H1 (cell line): ENCODE results near the gene HM13. TPM values are rescaled to one million over a fixed set of nuclear protein-coding genes. Genes with fewer than 3 reads are reported as not detected.
A peak's percentile ranks its signal among the peaks of the same experiment; 100 is the strongest.

Experiments used
- CTCF ChIA-PET: fragments of 300-600 bp; sonication (Branson Sonifier 250); formaldehyde crosslinking; loops from one replicate; lab custom pipeline; 2021; ENCODE audit not compliant: partially characterized antibody; lab: Charles Lee
- POLR2A ChIA-PET: fragments of 300-600 bp; sonication (Branson Sonifier 250); formaldehyde crosslinking; loops from one replicate; lab custom pipeline; 2021; ENCODE audit warnings: inconsistent platforms; ENCODE audit not compliant: partially characterized antibody; lab: Charles Lee
- DNase-seq, 2 experiments: peaks; one replicate each; pipeline versions ENCODE4 v3.0.0 to v3.0.0-alpha.2; 2010 to 2022; ENCODE audit warnings: low spot score in 2 of 2, low read depth in 1 of 2, mixed read lengths in 1 of 2
- FAIRE-seq: peaks from 2 replicates; lab custom pipeline; 2011; peaks lifted over from hg19 to GRCh38; lab: Jason Lieb, UNC
- H2AFZ ChIP-seq: 2 replicates; pipeline ENCODE4 v1.8.1; 2012; ENCODE audit warnings: low read length, inconsistent platforms
- H2AK5ac ChIP-seq: 2 replicates; pipeline ENCODE4 v1.6.1; 2013; ENCODE audit warnings: low read depth, low read length
- H2BK120ac ChIP-seq: replicated peaks from 2 replicates; pipeline ENCODE3; 2013; ENCODE audit warnings: low read depth, low read length, inconsistent platforms
- H2BK12ac ChIP-seq: 2 replicates; pipeline ENCODE4 v1.6.1; 2013; ENCODE audit warnings: low read depth, low read length
- H2BK15ac ChIP-seq: 2 replicates; pipeline ENCODE4 v1.6.1; 2013; ENCODE audit warnings: low read length
- H2BK20ac ChIP-seq: 2 replicates; pipeline ENCODE4 v1.6.1; 2013; ENCODE audit warnings: low read length
- H2BK5ac ChIP-seq: 2 replicates; pipeline ENCODE4 v1.6.1; 2013; ENCODE audit warnings: low read depth, low read length
- H3K14ac ChIP-seq: 2 replicates; pipeline ENCODE4 v1.6.1; 2013; ENCODE audit warnings: inconsistent platforms; ENCODE audit not compliant: insufficient read length
- H3K18ac ChIP-seq: 2 replicates; pipeline ENCODE4 v1.6.1; 2013; ENCODE audit warnings: low read length; ENCODE audit errors: extremely low read depth
- H3K23ac ChIP-seq: 2 replicates; pipeline ENCODE4 v1.6.1; 2013; ENCODE audit warnings: inconsistent platforms; ENCODE audit not compliant: insufficient read length
- H3K23me2 ChIP-seq: 2 replicates; pipeline ENCODE4 v1.6.1; 2013; ENCODE audit warnings: low read depth, low read length
- H3K27ac ChIP-seq: 2 replicates; pipeline ENCODE4 v1.6.1; 2011; ENCODE audit warnings: low read depth, low read length, inconsistent platforms
- H3K27me3 ChIP-seq, 4 experiments: replicated peaks in 1 of 4; 1 replicate in 1 of 4; 2 replicates in 3 of 4; pipeline versions ENCODE4 v1.6.1 to v1.8.1; 2011 to 2013; ENCODE audit warnings: low read length in 3 of 4, mild to moderate bottlenecking in 3 of 4, inconsistent platforms in 2 of 4, mixed read lengths in 2 of 4, moderate library complexity in 1 of 4; ENCODE audit not compliant: control insufficient read depth in 3 of 4, insufficient read depth in 3 of 4; ENCODE audit errors: extremely low read depth in 1 of 4
- H3K36me3 ChIP-seq, 4 experiments: 2 replicates each; pipeline versions ENCODE4 v1.6.1 to v1.8.1; 2011 to 2013; ENCODE audit warnings: mild to moderate bottlenecking in 4 of 4, low read length in 3 of 4, moderate library complexity in 2 of 4, control low read depth in 1 of 4, inconsistent platforms in 1 of 4; ENCODE audit not compliant: insufficient read depth in 4 of 4, control insufficient read depth in 2 of 4
- H3K4ac ChIP-seq: replicated peaks from 2 replicates; pipeline ENCODE3; 2013; ENCODE audit warnings: low read length, low read depth, mixed read lengths, inconsistent platforms; ENCODE audit not compliant: insufficient read length
- H3K4me1 ChIP-seq, 4 experiments: replicated peaks in 1 of 4; 1 replicate in 1 of 4; 2 replicates in 3 of 4; pipeline versions ENCODE4 v1.6.1 to v1.8.1; 2011 to 2013; ENCODE audit warnings: low read length in 3 of 4, inconsistent platforms in 2 of 4, mixed read lengths in 1 of 4; ENCODE audit not compliant: insufficient read depth in 4 of 4, control insufficient read depth in 3 of 4
- H3K4me2 ChIP-seq, 2 experiments: 2 replicates each; pipeline versions ENCODE4 v1.6.1 to v1.8.1; 2011 to 2013; ENCODE audit warnings: low read depth in 2 of 2, low read length in 2 of 2, control low read depth in 1 of 2, inconsistent platforms in 1 of 2, mild to moderate bottlenecking in 1 of 2; ENCODE audit not compliant: insufficient read depth in 1 of 2
- H3K4me3 ChIP-seq, 4 experiments: fragments of 200-600, 300-600 bp in 1 of 4; sonication (generic), shearing (Covaris generic), sonication (Bioruptor Twin) in 1 of 4; 2 replicates each; pipeline versions ENCODE4 v1.5.1 to v1.8.1; 2011 to 2016; ENCODE audit warnings: low read length in 4 of 4, low read depth in 3 of 4, control low read depth in 2 of 4, inconsistent platforms in 2 of 4, mild to moderate bottlenecking in 2 of 4, mixed read lengths in 1 of 4, moderate library complexity in 1 of 4; ENCODE audit not compliant: insufficient read depth in 2 of 4; ENCODE audit errors: extremely low read depth in 1 of 4
- H3K56ac ChIP-seq: replicated peaks from 2 replicates; pipeline ENCODE3; 2013; ENCODE audit warnings: low read depth, mild to moderate bottlenecking, mixed read lengths, low read length, inconsistent platforms; ENCODE audit not compliant: insufficient read length
- H3K79me1 ChIP-seq: 2 replicates; pipeline ENCODE4 v1.6.1; 2013; ENCODE audit warnings: low read depth, low read length, control low read depth
- H3K79me2 ChIP-seq, 2 experiments: 2 replicates each; pipeline versions ENCODE4 v1.6.1 to v1.8.1; 2012 to 2013; ENCODE audit warnings: low read length in 2 of 2, mild to moderate bottlenecking in 2 of 2, inconsistent platforms in 1 of 2; ENCODE audit not compliant: insufficient read depth in 2 of 2, control insufficient read depth in 1 of 2
- H3K9ac ChIP-seq, 4 experiments: replicated peaks in 1 of 4; 1 replicate in 1 of 4; 2 replicates in 3 of 4; pipeline versions ENCODE4 v1.6.1 to v1.8.1; 2011 to 2013; ENCODE audit warnings: low read depth in 3 of 4, low read length in 3 of 4, control low read depth in 2 of 4, mild to moderate bottlenecking in 2 of 4, moderate library complexity in 2 of 4, inconsistent platforms in 1 of 4; ENCODE audit errors: extremely low read depth in 1 of 4
- H3K9me3 ChIP-seq, 2 experiments: 2 replicates each; pipeline versions ENCODE4 v1.6.1 to v1.8.1; 2012 to 2013; ENCODE audit warnings: mild to moderate bottlenecking in 2 of 2, moderate library complexity in 2 of 2, control low read depth in 1 of 2, inconsistent platforms in 1 of 2, low read depth in 1 of 2, low read length in 1 of 2, mixed read lengths in 1 of 2; ENCODE audit not compliant: insufficient read depth in 2 of 2
- H4K20me1 ChIP-seq, 2 experiments: replicated peaks in 1 of 2; 2 replicates each; pipeline versions ENCODE3 to v1.8.1; 2011 to 2013; ENCODE audit warnings: inconsistent platforms in 2 of 2, low read length in 2 of 2, mild to moderate bottlenecking in 1 of 2; ENCODE audit not compliant: insufficient read depth in 2 of 2, control insufficient read depth in 1 of 2
- H4K5ac ChIP-seq: 2 replicates; pipeline ENCODE4 v1.6.1; 2013; ENCODE audit warnings: low read length, low read depth, mixed read lengths, inconsistent platforms; ENCODE audit not compliant: insufficient read length
- H4K8ac ChIP-seq: 2 replicates; pipeline ENCODE4 v1.8.0; 2013; ENCODE audit warnings: mild to moderate bottlenecking, moderate library complexity, low read length, inconsistent platforms; ENCODE audit not compliant: insufficient read depth; ENCODE audit errors: extremely low read depth
- H4K91ac ChIP-seq: replicated peaks from 2 replicates; pipeline ENCODE3; 2013; ENCODE audit warnings: low read length, mixed read lengths, inconsistent platforms; ENCODE audit not compliant: insufficient read length
- BACH1 ChIP-seq: IDR thresholded peaks from 2 replicates; pipeline ENCODE4 v1.6.1; 2012; ENCODE audit warnings: low read length, improper control_type of control experiment
- CHD2 ChIP-seq: IDR thresholded peaks from 2 replicates; pipeline ENCODE4 v1.6.1; 2012; ENCODE audit warnings: low read length, improper control_type of control experiment
- WGBS, 2 experiments: shearing (Covaris generic) in 1 of 2; methylation state at CpG; one replicate each; pipeline versions ENCODE4 v1.1.6 to v1.1.7; 2013 to 2015; ENCODE audit warnings: low lambda C conversion rate in 2 of 2, mixed read lengths in 2 of 2, inconsistent platforms in 1 of 2, low coverage in 1 of 2, missing lambda C conversion rate in 1 of 2; ENCODE audit not compliant: insufficient replicate concordance in 2 of 2, insufficient coverage in 1 of 2, insufficient read length in 1 of 2; ENCODE audit errors: extremely low coverage in 1 of 2, missing lambda C conversion rate in 1 of 2; 5-methylcytosine and 5-hydroxymethylcytosine counted together
- polyA plus RNA-seq, 7 experiments: library from polyadenylated mRNA; depleted of rRNA in 3 of 7; stranded (reverse) in 5 of 7; unstranded in 2 of 7; fragments of >200 nt in 5 of 7; fragments of 200-250 nt in 2 of 7; gene quantifications; 1 replicate in 5 of 7; 2 replicates in 1 of 7; 4 replicates in 1 of 7; pipeline versions ENCODE4 v1.2.1 to v1.2.3, GENCODE V29; 2011 to 2013; ENCODE audit warnings: missing spikeins in 2 of 7, mixed read lengths in 2 of 7
- total RNA-seq: library from RNA; stranded (reverse); fragmentation: NEBNext Ultra II Directional; extraction: Animal tissue kit (Norgen Biotek cat#: 25700); gene quantifications from 2 replicates; pipeline ENCODE4 v1.2.1, GENCODE V29; 2021

The HM13 gene
- total and polyA plus RNA-seq, 2 of the 8 experiments (the other 6 are each of a cell fraction or from before 2014, with no cell fraction given), result 118 to 183 TPM

GRCh38 chr20:31547720-31548298 is 33.6 kb downstream of the HM13 start:
- 61% methylated on average over 6 of the region's 6 CpGs; no CpG with 5 or more reads in 1 of the 2 experiments for WGBS, 2 experiments
- no peak overlapping the region for H2BK5ac ChIP-seq
- H2BK120ac ChIP-seq, result no peak overlapping the region
- H3K14ac ChIP-seq, result no peak overlapping the region
- H2BK15ac ChIP-seq, result no peak overlapping the region
- H3K4me3 ChIP-seq, result peak overlapping the region; percentile 47 to 79 (median 72)
- peaks cover 0 to 3% of the 10 kb centered on the region in 2 experiments for H4K20me1 ChIP-seq
- POLR2A ChIA-PET, result interaction anchor here (1.1 to 4.1 kb wide), 5 partner anchors 10 to 27 kb away, joined by 3 to 24 read pairs (median 11); no protein-coding TSS in a partner anchor
- H3K4me2 ChIP-seq, result peak overlapping the region; percentile 78 to 79
- FAIRE-seq (no peak), DNase-seq (no peak)
- H2AFZ ChIP-seq, result no peak overlapping the region
- no peaks in the 10 kb centered on the region for H3K79me1 ChIP-seq
- no peak overlapping the region for H4K91ac ChIP-seq
- H3K27ac ChIP-seq, result peak overlapping the region; percentile 54
- CTCF ChIA-PET, result interaction anchor here (2.0 to 15.1 kb wide), 3 partner anchors 11 to 65 kb away, joined by 8 to 170 read pairs (median 9); no protein-coding TSS in a partner anchor
- no peak overlapping the region for H3K23ac ChIP-seq
- no peaks in the 10 kb centered on the region; a peak in 3 of 7 replicates for H3K4me1 ChIP-seq
- no peak overlapping the region for H3K4ac ChIP-seq
- no peak overlapping the region for H4K5ac ChIP-seq
- H3K79me2 ChIP-seq, result peaks cover 0 to 19% of the 10 kb centered on the region in 2 experiments; a peak in 2 of 4 replicates
- H2BK12ac ChIP-seq, result no peak overlapping the region
- no peaks in the 10 kb centered on the region; a peak in 1 of 4 replicates for H3K9me3 ChIP-seq
- H4K8ac ChIP-seq, result no peak overlapping the region
- no peaks in the 10 kb centered on the region for H3K23me2 ChIP-seq
- no peaks in the 10 kb centered on the region for H3K27me3 ChIP-seq
- H3K36me3 ChIP-seq, result peaks cover 26 to 46% (median 41%) of the 10 kb centered on the region in 4 experiments; a peak in 7 of 8 replicates
- peak overlapping the region; percentile 27 to 80 (median 62) for H3K9ac ChIP-seq
- H3K56ac ChIP-seq, result no peak overlapping the region
- H2BK20ac ChIP-seq, result no peak overlapping the region
- TF ChIP-seq CHD2, result 0 out of 2 replicates have a peak, but pooled peaks have one; percentile 1
- no peak for TF ChIP-seq BACH1
- H3K18ac ChIP-seq, result no peak overlapping the region
- no peak overlapping the region for H2AK5ac ChIP-seq
